ENCODE data around the gene AIDA. TPM values are rescaled to one million over a fixed set of nuclear protein-coding genes. Genes with fewer than 3 reads are reported as not detected.
A peak's percentile ranks its signal among the peaks of the same experiment; 100 is the strongest.

AIDA gene
- total RNA-seq, 1 donor from 2014 or later = 49.6 TPM

- no peak for DNase-seq (ENCODE audit: extremely low spot score in 2 of 2)
- intact Hi-C loops (cut with DNase I) = no loop called here
- Histone ChIP-seq H3K27me3 (no peaks in the 10 kb centered on the region), H3K4me1 (no peaks in the 10 kb centered on the region), H3K27ac (no peak overlapping the region), H3K4me3 (no peak overlapping the region), H3K36me3 (peaks cover 0 to 87% of the 10 kb centered on the region in 2 donors), H3K9me3 (no peaks in the 10 kb centered on the region)
- TF ChIP-seq CTCF (IDR thresholded peaks at IDR 0.05) = no peak
- TF ChIP-seq POLR2AphosphoS5 (IDR thresholded peaks at IDR 0.05; ENCODE audit: insufficient read depth in 1 of 2, low read depth in 1 of 2) = no peak
- no peak for TF ChIP-seq POLR2A (IDR thresholded peaks at IDR 0.05)
Observed at GRCh38 chr1:222730866-222731265, 18.6 kb upstream of the AIDA start.

- no peaks in the 10 kb centered on the region for H3K9me3 ChIP-seq
- peaks cover 0 to 97% of the 10 kb centered on the region in 2 donors for H3K36me3 ChIP-seq
- no peaks in the 10 kb centered on the region for H3K27me3 ChIP-seq
- TF ChIP-seq POLR2AphosphoS5 (IDR thresholded peaks at IDR 0.05; ENCODE audit: insufficient read depth in 1 of 2, low read depth in 1 of 2) (no peak), POLR2A (IDR thresholded peaks at IDR 0.05) (no peak), CTCF (IDR thresholded peaks at IDR 0.05) (no peak)
- no peak overlapping the region for H3K27ac ChIP-seq
- no peak overlapping the region for H3K4me3 ChIP-seq
- H3K4me1 ChIP-seq = no peaks in the 10 kb centered on the region
- no peak for DNase-seq (ENCODE audit: extremely low spot score in 2 of 2)
- intact Hi-C loops (cut with DNase I) = no loop called here
Observed at GRCh38 chr1:222728746-222729145, 16.5 kb upstream of the AIDA start.

GRCh38 chr1:222716393-222716792 lies 4.1 kb upstream of the AIDA start:
- peaks cover 0 to 58% of the 10 kb centered on the region in 2 donors for H3K36me3 ChIP-seq
- TF ChIP-seq CTCF (IDR thresholded peaks at IDR 0.05) = no peak
- TF ChIP-seq POLR2AphosphoS5 (IDR thresholded peaks at IDR 0.05; ENCODE audit: insufficient read depth in 1 of 2, low read depth in 1 of 2) = no peak
- TF ChIP-seq POLR2A (IDR thresholded peaks at IDR 0.05) = no peak
- intact Hi-C loops (cut with DNase I) = no loop called here

GRCh38 chr1:222713091-222713961 lies 1.0 kb upstream of the AIDA start:
- intact Hi-C loops (cut with DNase I) = loop anchor here (1.0 kb wide), 1 partner anchor 69 kb away; no protein-coding TSS in a partner anchor

More at GRCh38 chr1:222716393-222716792, 4.1 kb upstream of the AIDA start:
- H3K27ac ChIP-seq = no peak overlapping the region
- H3K27me3 ChIP-seq = no peaks in the 10 kb centered on the region
- H3K4me1 ChIP-seq = peaks cover 39% of the 10 kb centered on the region
- no peaks in the 10 kb centered on the region for H3K9me3 ChIP-seq
- no peak for DNase-seq (ENCODE audit: extremely low spot score in 2 of 2)
- no peak overlapping the region for H3K4me3 ChIP-seq

More at GRCh38 chr1:222713091-222713961, 1.0 kb upstream of the AIDA start:
- H3K27me3 ChIP-seq = no peaks in the 10 kb centered on the region
- H3K9me3 ChIP-seq = no peaks in the 10 kb centered on the region
- peak; percentile 73 to 94 for TF ChIP-seq POLR2AphosphoS5 (IDR thresholded peaks at IDR 0.05; ENCODE audit: insufficient read depth in 1 of 2, low read depth in 1 of 2)
- peak in 1 of 2 donors; percentile 39 for TF ChIP-seq POLR2A (IDR thresholded peaks at IDR 0.05)
- no peak for TF ChIP-seq CTCF (IDR thresholded peaks at IDR 0.05)
- peak overlapping the region; percentile 98 for H3K27ac ChIP-seq
- peaks cover 60% of the 10 kb centered on the region for H3K4me1 ChIP-seq
- peaks cover 0 to 33% of the 10 kb centered on the region in 2 donors for H3K36me3 ChIP-seq
- DNase-seq (ENCODE audit: extremely low spot score in 2 of 2) = peak in 1 of 2 donors; percentile 97
- peak overlapping the region; percentile 68 to 69 for H3K4me3 ChIP-seq

Measured in vagina (tissue), 2 donors.